Adipocyte (in vitro differentiated cells): Measurements from ENCODE around the gene CACNB4.
"Not testable (repeated sequence)": the region's sequence is repeated elsewhere in the genome, so short reads cannot be mapped to it uniquely, and the experiment has no call there.

Source experiments
- DNase-seq: peaks from one replicate; pipeline ENCODE4 v3.0.0-alpha.2; 2015; ENCODE audit warnings: low read depth
- H3K27me3 ChIP-seq: replicated peaks from 2 replicates; pipeline ENCODE4 v1.7.0; 2013; ENCODE audit warnings: mild to moderate bottlenecking, low read length, moderate library complexity; ENCODE audit not compliant: control insufficient read depth, insufficient read depth
- H3K36me3 ChIP-seq: 2 replicates; pipeline ENCODE4 v1.7.0; 2013; ENCODE audit warnings: low read length, mild to moderate bottlenecking, moderate library complexity; ENCODE audit not compliant: control insufficient read depth, insufficient read depth, severe bottlenecking
- H3K4me1 ChIP-seq: 2 replicates; pipeline ENCODE4 v1.7.0; 2013; ENCODE audit warnings: mild to moderate bottlenecking, low read length, moderate library complexity; ENCODE audit not compliant: control insufficient read depth, insufficient read depth
- H3K4me3 ChIP-seq: 2 replicates; pipeline ENCODE4 v1.7.0; 2013; ENCODE audit warnings: mild to moderate bottlenecking, low read length, moderate library complexity
- H3K9ac ChIP-seq: 2 replicates; pipeline ENCODE4 v1.7.0; 2013; ENCODE audit warnings: mild to moderate bottlenecking, low read length, moderate library complexity
- H3K9me3 ChIP-seq: 2 replicates; pipeline ENCODE4 v1.7.0; 2013; ENCODE audit warnings: mild to moderate bottlenecking, low read length, moderate library complexity; ENCODE audit not compliant: control insufficient read depth

Gene CACNB4

GRCh38 chr2:151946899-151947812 is 151.7 kb downstream of the CACNB4 start:
- Histone ChIP-seq H3K27me3 (no peaks in the 10 kb centered on the region), H3K4me1 (peaks cover 11% of the 10 kb centered on the region), H3K36me3 (no peaks in the 10 kb centered on the region), H3K9ac (no peak overlapping the region), H3K9me3 (peaks cover 5% of the 10 kb centered on the region), H3K4me3 (peak overlapping the region; percentile 67)
- DNase-seq, result peak; percentile 63

GRCh38 chr2:151946250-151946884 is 152.5 kb downstream of the CACNB4 start:
- Histone ChIP-seq H3K9me3 (peaks cover 5% of the 10 kb centered on the region), H3K4me3 (no peak overlapping the region), H3K4me1 (peaks cover 11% of the 10 kb centered on the region), H3K9ac (no peak overlapping the region), H3K36me3 (no peaks in the 10 kb centered on the region), H3K27me3 (no peaks in the 10 kb centered on the region)
- no peak for DNase-seq

GRCh38 chr2:151945602-151946001 is 153.2 kb downstream of the CACNB4 start:
- H3K9me3 ChIP-seq, result peaks cover 5% of the 10 kb centered on the region
- DNase-seq, result no peak
- peaks cover 11% of the 10 kb centered on the region for H3K4me1 ChIP-seq
- no peak overlapping the region for H3K4me3 ChIP-seq
- H3K9ac ChIP-seq, result no peak overlapping the region
- no peaks in the 10 kb centered on the region for H3K27me3 ChIP-seq
- no peaks in the 10 kb centered on the region for H3K36me3 ChIP-seq

GRCh38 chr2:151945186-151945585 is 153.7 kb downstream of the CACNB4 start:
- no peak overlapping the region for H3K4me3 ChIP-seq
- H3K36me3 ChIP-seq, result no peaks in the 10 kb centered on the region
- no peak for DNase-seq
- peaks cover 11% of the 10 kb centered on the region for H3K4me1 ChIP-seq
- H3K27me3 ChIP-seq, result no peaks in the 10 kb centered on the region
- no peak overlapping the region for H3K9ac ChIP-seq
- peaks cover 5% of the 10 kb centered on the region for H3K9me3 ChIP-seq

- peaks cover 5% of the 10 kb centered on the region for H3K9me3 ChIP-seq
- DNase-seq, result no peak
Observed at GRCh38 chr2:151943461-151943860, 155.4 kb downstream of the CACNB4 start.

GRCh38 chr2:151942540-151943205 is 156.2 kb downstream of the CACNB4 start:
- H3K36me3 ChIP-seq, H3K27me3 ChIP-seq, DNase-seq, H3K9ac ChIP-seq, H3K4me3 ChIP-seq, H3K9me3 ChIP-seq, H3K4me1 ChIP-seq: not testable (repeated sequence)

More at GRCh38 chr2:151943461-151943860, 155.4 kb downstream of the CACNB4 start:
- Histone ChIP-seq H3K4me1 (peaks cover 11% of the 10 kb centered on the region), H3K4me3 (no peak overlapping the region), H3K36me3 (no peaks in the 10 kb centered on the region), H3K9ac (no peak overlapping the region), H3K27me3 (no peaks in the 10 kb centered on the region)

- Histone ChIP-seq H3K4me1 (peaks cover 8% of the 10 kb centered on the region), H3K9ac (no peak overlapping the region), H3K27me3 (no peaks in the 10 kb centered on the region), H3K9me3 (peaks cover 5% of the 10 kb centered on the region), H3K4me3 (no peak overlapping the region), H3K36me3 (no peaks in the 10 kb centered on the region)
- DNase-seq, result no peak
Observed at GRCh38 chr2:151937966-151938365, 160.9 kb downstream of the CACNB4 start.

- no peak overlapping the region for H3K4me3 ChIP-seq
Observed at GRCh38 chr2:151936626-151937025, 162.2 kb downstream of the CACNB4 start.

GRCh38 chr2:151933266-151933804 is 165.5 kb downstream of the CACNB4 start:
- no peaks in the 10 kb centered on the region for H3K9me3 ChIP-seq
- no peak overlapping the region for H3K9ac ChIP-seq
- no peaks in the 10 kb centered on the region for H3K36me3 ChIP-seq
- DNase-seq, result no peak
- H3K4me3 ChIP-seq, result no peak overlapping the region
- H3K27me3 ChIP-seq, result no peaks in the 10 kb centered on the region
- H3K4me1 ChIP-seq, result peaks cover 17% of the 10 kb centered on the region

More at GRCh38 chr2:151936626-151937025, 162.2 kb downstream of the CACNB4 start:
- DNase-seq, result no peak
- H3K9me3 ChIP-seq, result no peaks in the 10 kb centered on the region
- no peaks in the 10 kb centered on the region for H3K36me3 ChIP-seq
- H3K27me3 ChIP-seq, result no peaks in the 10 kb centered on the region
- no peak overlapping the region for H3K9ac ChIP-seq
- H3K4me1 ChIP-seq, result peaks cover 8% of the 10 kb centered on the region

GRCh38 chr2:151931756-151932155 is 167.1 kb downstream of the CACNB4 start:
- Histone ChIP-seq H3K9ac (no peak overlapping the region), H3K36me3 (no peaks in the 10 kb centered on the region), H3K4me1 (peaks cover 17% of the 10 kb centered on the region), H3K27me3 (no peaks in the 10 kb centered on the region), H3K4me3 (no peak overlapping the region), H3K9me3 (no peaks in the 10 kb centered on the region)
- no peak for DNase-seq
